ENCODE results near the gene ZNF618. TPM values are rescaled to one million over a fixed set of nuclear protein-coding genes. Genes with fewer than 3 reads are reported as not detected.

The ZNF618 gene
- total and polyA plus RNA-seq, 2 experiments from 2014 or later = 10.2 to 14.0 TPM

DNA sequence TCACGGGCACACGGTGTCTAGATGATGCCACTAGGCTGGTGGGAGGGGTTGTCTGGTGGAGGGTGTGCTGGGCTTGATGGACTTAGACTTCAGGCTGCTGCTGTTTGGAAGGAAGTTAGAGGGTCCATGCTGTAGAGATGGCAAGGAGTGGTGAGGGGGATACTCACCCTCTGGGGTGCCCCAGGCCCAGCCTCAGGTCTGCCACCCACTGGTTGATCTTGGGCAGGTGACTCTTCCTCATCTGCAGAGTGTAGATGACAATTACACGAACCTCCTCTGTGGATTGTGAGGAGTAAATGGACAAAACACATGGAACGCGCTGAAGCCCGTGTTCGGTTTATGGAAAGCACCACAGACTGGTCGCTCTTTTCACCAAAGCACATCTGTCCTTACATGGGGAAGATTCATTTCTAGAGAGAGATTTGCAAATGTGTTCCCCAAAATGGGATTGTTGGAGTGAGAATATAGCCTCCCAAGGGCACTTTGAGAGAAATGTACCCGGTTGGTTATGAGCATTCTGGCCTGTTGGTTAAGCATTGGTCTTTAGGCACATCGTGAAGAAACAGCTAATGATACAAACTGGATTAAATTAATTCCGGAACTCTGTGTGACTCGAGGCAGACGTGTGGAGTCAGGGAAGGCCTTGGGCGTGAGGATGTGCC lies 58.2 kb downstream of the ZNF618 start:
- Histone ChIP-seq H3K36me3 (replicated peaks; ENCODE audit: insufficient read depth, low read depth) (no peaks in the 10 kb centered on the region), H3K9me2 (replicated peaks; ENCODE audit: insufficient read depth) (no peaks in the 10 kb centered on the region), H3K4me2 (no peak overlapping the region), H3K27ac (no peak overlapping the region), H3K4me3 (no peak overlapping the region), H3K4me1 (ENCODE audit: insufficient read depth) (no peaks in the 10 kb centered on the region), H3K9me3 (ENCODE audit: low read depth) (no peaks in the 10 kb centered on the region), H2AFZ (no peak overlapping the region), H3K27me3 (no peaks in the 10 kb centered on the region), H4K20me1 (ENCODE audit: insufficient read depth, poor library complexity, severe bottlenecking) (peaks cover 18% of the 10 kb centered on the region), H3K79me2 (peaks cover 70% of the 10 kb centered on the region)
- 95% methylated on average over 14 of the region's 14 CpGs for WGBS (ENCODE audit: low lambda C conversion rate, missing lambda C conversion rate)
- DNase-seq (ENCODE audit: low spot score) = no peak
- TF ChIP-seq, protein P1, sequence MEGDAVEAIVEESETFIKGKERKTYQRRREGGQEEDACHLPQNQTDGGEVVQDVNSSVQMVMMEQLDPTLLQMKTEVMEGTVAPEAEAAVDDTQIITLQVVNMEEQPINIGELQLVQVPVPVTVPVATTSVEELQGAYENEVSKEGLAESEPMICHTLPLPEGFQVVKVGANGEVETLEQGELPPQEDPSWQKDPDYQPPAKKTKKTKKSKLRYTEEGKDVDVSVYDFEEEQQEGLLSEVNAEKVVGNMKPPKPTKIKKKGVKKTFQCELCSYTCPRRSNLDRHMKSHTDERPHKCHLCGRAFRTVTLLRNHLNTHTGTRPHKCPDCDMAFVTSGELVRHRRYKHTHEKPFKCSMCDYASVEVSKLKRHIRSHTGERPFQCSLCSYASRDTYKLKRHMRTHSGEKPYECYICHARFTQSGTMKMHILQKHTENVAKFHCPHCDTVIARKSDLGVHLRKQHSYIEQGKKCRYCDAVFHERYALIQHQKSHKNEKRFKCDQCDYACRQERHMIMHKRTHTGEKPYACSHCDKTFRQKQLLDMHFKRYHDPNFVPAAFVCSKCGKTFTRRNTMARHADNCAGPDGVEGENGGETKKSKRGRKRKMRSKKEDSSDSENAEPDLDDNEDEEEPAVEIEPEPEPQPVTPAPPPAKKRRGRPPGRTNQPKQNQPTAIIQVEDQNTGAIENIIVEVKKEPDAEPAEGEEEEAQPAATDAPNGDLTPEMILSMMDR (IDR thresholded peaks at IDR 0.05; ENCODE audit: poor library complexity) = no peak
- TF ChIP-seq EZH2 (IDR thresholded peaks at IDR 0.05; ENCODE audit: borderline replicate concordance) (no peak), EZH2phosphoT487 (IDR thresholded peaks at IDR 0.05; ENCODE audit: low read depth, severe bottlenecking, unreplicated experiment) (no peak)

DNA sequence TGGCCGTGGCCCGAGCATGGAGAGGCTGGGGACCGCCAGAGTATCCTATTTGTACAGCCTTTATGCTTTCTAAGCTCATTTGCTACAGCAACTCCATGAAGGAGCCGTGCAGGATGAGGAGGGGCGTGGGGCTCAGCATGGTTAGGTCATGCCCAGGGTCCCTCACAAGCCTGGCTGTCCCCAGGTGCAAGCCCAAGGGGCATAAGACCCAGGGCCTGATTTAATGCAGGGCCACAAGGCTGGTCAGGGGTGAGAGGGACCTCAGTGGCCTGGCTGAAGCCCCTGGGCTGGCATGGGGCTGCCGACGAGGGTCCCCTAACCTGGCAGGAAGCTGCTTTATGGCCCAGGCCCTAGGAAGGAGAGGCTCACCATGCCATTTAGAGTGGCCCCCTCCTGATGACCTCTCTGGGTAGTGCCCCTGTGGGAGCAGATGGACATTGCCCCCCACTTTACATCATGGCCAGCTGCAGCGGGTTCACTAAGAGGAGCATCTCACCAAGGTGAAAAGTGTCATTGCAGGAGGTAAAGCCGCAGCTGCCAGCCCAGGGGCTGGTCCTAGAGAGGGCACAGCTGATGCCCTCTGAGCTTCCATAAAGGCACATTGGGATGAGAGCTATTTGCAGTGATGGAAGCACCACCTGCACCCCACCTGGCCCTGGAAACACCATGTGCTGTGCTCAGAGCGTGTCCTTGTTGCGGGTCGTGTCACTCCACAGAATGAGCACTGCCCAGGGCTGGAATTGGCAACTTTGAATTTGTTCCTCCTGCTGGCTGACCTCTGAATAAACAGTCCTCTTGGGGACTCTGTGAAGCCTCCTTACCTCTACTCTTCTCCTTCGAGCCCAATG lies 58.9 kb downstream of the ZNF618 start:
- no peak for DNase-seq (ENCODE audit: low spot score)
- Histone ChIP-seq H4K20me1 (ENCODE audit: insufficient read depth, poor library complexity, severe bottlenecking) (peaks cover 18% of the 10 kb centered on the region), H2AFZ (no peak overlapping the region), H3K36me3 (replicated peaks; ENCODE audit: insufficient read depth, low read depth) (no peaks in the 10 kb centered on the region), H3K79me2 (peaks cover 70% of the 10 kb centered on the region), H3K4me3 (no peak overlapping the region), H3K27ac (no peak overlapping the region), H3K4me1 (ENCODE audit: insufficient read depth) (no peaks in the 10 kb centered on the region), H3K27me3 (no peaks in the 10 kb centered on the region), H3K4me2 (no peak overlapping the region), H3K9me3 (ENCODE audit: low read depth) (no peaks in the 10 kb centered on the region), H3K9me2 (replicated peaks; ENCODE audit: insufficient read depth) (no peaks in the 10 kb centered on the region)
- 97% methylated on average over 13 of the region's 13 CpGs for whole genome bisulfite sequencing (ENCODE audit: low lambda C conversion rate, missing lambda C conversion rate)
- no peak for TF ChIP-seq EZH2 (IDR thresholded peaks at IDR 0.05; ENCODE audit: borderline replicate concordance)
- TF ChIP-seq EZH2phosphoT487 (IDR thresholded peaks at IDR 0.05; ENCODE audit: low read depth, severe bottlenecking, unreplicated experiment) = no peak
- TF ChIP-seq, protein P1 (IDR thresholded peaks at IDR 0.05; ENCODE audit: poor library complexity) = no peak

DNA sequence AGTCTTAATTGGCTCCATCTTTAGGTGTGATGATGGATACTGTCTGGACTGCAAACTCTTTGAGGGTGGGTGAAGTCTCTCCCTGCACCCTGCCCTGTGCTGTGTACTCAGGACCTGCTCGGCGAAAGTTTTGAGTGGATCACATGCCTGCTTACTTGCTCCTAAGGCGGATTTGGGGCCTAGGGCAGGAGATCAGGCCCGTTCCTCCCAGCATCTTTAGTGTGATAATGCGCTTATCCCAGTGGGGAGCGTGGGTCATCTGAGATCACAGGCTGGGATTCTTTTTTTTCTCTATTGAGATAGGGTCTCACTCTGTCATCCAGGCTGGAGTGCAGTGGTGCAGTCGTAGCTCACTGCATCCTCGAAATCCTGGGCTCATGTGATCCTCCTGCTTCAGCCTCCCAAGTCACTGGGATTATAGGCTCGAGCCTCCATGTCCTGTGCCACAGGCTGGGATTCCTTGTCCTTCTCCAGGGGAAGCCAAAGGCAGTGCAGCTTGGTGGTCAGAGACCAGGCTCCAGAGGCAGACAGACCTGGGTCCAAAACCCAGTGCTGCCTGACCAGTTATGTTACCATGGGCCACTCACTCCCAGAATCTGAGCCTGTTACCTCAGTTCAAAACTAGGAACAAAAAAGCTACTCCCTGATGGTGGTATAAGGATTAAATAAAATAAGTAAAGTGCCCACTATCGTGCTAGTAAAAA lies 59.7 kb downstream of the ZNF618 start:
- H3K36me3 ChIP-seq (replicated peaks; ENCODE audit: insufficient read depth, low read depth) = no peaks in the 10 kb centered on the region
- 92% methylated on average over 10 of the region's 10 CpGs for WGBS (ENCODE audit: low lambda C conversion rate, missing lambda C conversion rate)
- no peak overlapping the region for H3K4me3 ChIP-seq
- H3K9me3 ChIP-seq (ENCODE audit: low read depth) = no peaks in the 10 kb centered on the region
- H3K4me1 ChIP-seq (ENCODE audit: insufficient read depth) = no peaks in the 10 kb centered on the region
- H3K27ac ChIP-seq = no peak overlapping the region
- no peaks in the 10 kb centered on the region for H3K27me3 ChIP-seq
- no peak overlapping the region for H3K4me2 ChIP-seq
- H4K20me1 ChIP-seq (ENCODE audit: insufficient read depth, poor library complexity, severe bottlenecking) = peaks cover 17% of the 10 kb centered on the region
- TF ChIP-seq EZH2phosphoT487 (IDR thresholded peaks at IDR 0.05; ENCODE audit: low read depth, severe bottlenecking, unreplicated experiment) = no peak
- no peak for TF ChIP-seq EZH2 (IDR thresholded peaks at IDR 0.05; ENCODE audit: borderline replicate concordance)
- TF ChIP-seq, protein P1 (IDR thresholded peaks at IDR 0.05; ENCODE audit: poor library complexity) = no peak
- H3K79me2 ChIP-seq = peaks cover 70% of the 10 kb centered on the region
- no peak overlapping the region for H2AFZ ChIP-seq
- no peak for DNase-seq (ENCODE audit: low spot score)
- H3K9me2 ChIP-seq (replicated peaks; ENCODE audit: insufficient read depth) = no peaks in the 10 kb centered on the region
